ENCODE data around the gene CCR6. TPM values are rescaled to one million over a fixed set of nuclear protein-coding genes. Genes with fewer than 3 reads are reported as not detected.

The CCR6 gene
- total RNA-seq, 4 donors from 2014 or later: not detected

GRCh38 chr6:167143041-167143440, 20.1 kb downstream of the CCR6 start:
- no peak overlapping the region for H3K27ac ChIP-seq
- no peaks in the 10 kb centered on the region for H3K4me1 ChIP-seq
- no peaks in the 10 kb centered on the region for H3K9me3 ChIP-seq
- no peak for DNase-seq
- H3K4me3 ChIP-seq: no peak overlapping the region
- TF ChIP-seq POLR2A (IDR thresholded peaks at IDR 0.05) (no peak), CTCF (IDR thresholded peaks at IDR 0.05) (no peak)
- no peaks in the 10 kb centered on the region for H3K27me3 ChIP-seq
- no peaks in the 10 kb centered on the region for H3K36me3 ChIP-seq
- intact Hi-C loops (cut with DNase I; ENCODE audit: low total_unique reads): loop anchor here (10.0 kb wide), 1 partner anchor 368 kb away; no protein-coding TSS in a partner anchor

DNA sequence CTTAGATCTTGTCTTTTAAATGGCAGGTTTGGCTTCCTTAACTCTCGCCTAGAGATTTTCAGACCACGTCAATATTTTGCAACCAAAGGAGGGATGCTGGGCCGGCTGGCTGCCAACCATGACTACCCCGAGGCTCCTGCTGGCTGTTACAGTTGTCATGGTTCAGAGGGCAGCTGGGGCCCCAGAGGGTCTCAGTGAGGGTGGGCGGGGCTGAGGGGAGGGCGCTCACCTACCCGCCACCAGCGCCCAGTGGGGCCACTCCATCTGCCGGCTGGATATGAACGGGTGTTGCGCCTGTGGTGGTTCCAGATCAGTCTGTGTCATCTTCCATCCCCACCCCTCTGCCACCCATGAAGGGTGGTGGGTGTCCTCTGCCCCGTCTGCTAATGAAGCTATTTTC, 22.6 kb downstream of the CCR6 start:
- no peaks in the 10 kb centered on the region for H3K4me1 ChIP-seq
- no peaks in the 10 kb centered on the region for H3K9me3 ChIP-seq
- no peak for DNase-seq
- H3K4me3 ChIP-seq: no peak overlapping the region
- TF ChIP-seq POLR2A (IDR thresholded peaks at IDR 0.05) (no peak), CTCF (IDR thresholded peaks at IDR 0.05) (no peak)
- H3K36me3 ChIP-seq: no peaks in the 10 kb centered on the region
- H3K27ac ChIP-seq: no peak overlapping the region
- intact Hi-C loops (cut with DNase I; ENCODE audit: low total_unique reads): loop anchor here (10.0 kb wide), 1 partner anchor 371 kb away; no protein-coding TSS in a partner anchor
- no peaks in the 10 kb centered on the region for H3K27me3 ChIP-seq

- no peak for DNase-seq
- intact Hi-C loops (cut with DNase I; ENCODE audit: low total_unique reads): loop anchor here (10.0 kb wide), 1 partner anchor 371 kb away; no protein-coding TSS in a partner anchor
- H3K9me3 ChIP-seq: no peaks in the 10 kb centered on the region
- no peaks in the 10 kb centered on the region for H3K27me3 ChIP-seq
- H3K36me3 ChIP-seq: no peaks in the 10 kb centered on the region
- no peak overlapping the region for H3K4me3 ChIP-seq
- H3K4me1 ChIP-seq: no peaks in the 10 kb centered on the region
- TF ChIP-seq CTCF (IDR thresholded peaks at IDR 0.05): no peak
- no peak for TF ChIP-seq POLR2A (IDR thresholded peaks at IDR 0.05)
- no peak overlapping the region for H3K27ac ChIP-seq
Measured at GRCh38 chr6:167146135-167146534, 23.2 kb downstream of the CCR6 start.

DNA sequence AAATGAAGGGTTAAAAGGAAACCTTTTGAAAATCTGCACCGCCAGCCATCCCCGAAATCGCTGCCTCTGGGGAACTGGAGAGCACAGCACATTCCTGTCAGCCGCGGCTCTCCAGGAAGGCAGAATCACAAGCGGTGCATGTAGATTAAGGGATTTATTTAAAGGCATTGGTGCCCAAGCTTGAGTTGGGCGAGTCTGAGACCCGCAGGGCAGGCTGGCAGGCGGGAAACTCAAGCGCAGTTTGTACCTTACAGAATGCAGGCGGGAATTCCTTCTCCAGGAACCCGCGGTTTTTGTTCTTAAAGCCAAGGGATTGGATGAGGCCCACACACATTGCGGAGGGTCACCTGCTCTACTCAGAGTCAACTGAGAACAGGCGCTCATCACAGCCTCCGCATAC, 24.1 kb downstream of the CCR6 start:
- H3K4me3 ChIP-seq: no peak overlapping the region
- TF ChIP-seq CTCF (IDR thresholded peaks at IDR 0.05) (no peak), POLR2A (IDR thresholded peaks at IDR 0.05) (no peak)
- DNase-seq: no peak
- no peaks in the 10 kb centered on the region for H3K27me3 ChIP-seq
- intact Hi-C loops (cut with DNase I; ENCODE audit: low total_unique reads): loop anchor here (10.0 kb wide), 1 partner anchor 372 kb away; no protein-coding TSS in a partner anchor
- H3K9me3 ChIP-seq: no peaks in the 10 kb centered on the region
- no peaks in the 10 kb centered on the region for H3K36me3 ChIP-seq
- H3K27ac ChIP-seq: no peak overlapping the region
- H3K4me1 ChIP-seq: no peaks in the 10 kb centered on the region

GRCh38 chr6:167148021-167148420, 25.1 kb downstream of the CCR6 start:
- intact Hi-C loops (cut with DNase I; ENCODE audit: low total_unique reads): loop anchor here (10.0 kb wide), 1 partner anchor 373 kb away; no protein-coding TSS in a partner anchor

More at GRCh38 chr6:167148021-167148420, 25.1 kb downstream of the CCR6 start:
- TF ChIP-seq CTCF (IDR thresholded peaks at IDR 0.05) (no peak), POLR2A (IDR thresholded peaks at IDR 0.05) (no peak)
- no peaks in the 10 kb centered on the region for H3K36me3 ChIP-seq
- no peaks in the 10 kb centered on the region for H3K27me3 ChIP-seq
- H3K27ac ChIP-seq: no peak overlapping the region
- no peak overlapping the region for H3K4me3 ChIP-seq
- no peaks in the 10 kb centered on the region for H3K9me3 ChIP-seq
- no peaks in the 10 kb centered on the region for H3K4me1 ChIP-seq
- DNase-seq: no peak
